ENCODE data around the gene PLK3. TPM values are rescaled to one million over a fixed set of nuclear protein-coding genes. Genes with fewer than 3 reads are reported as not detected.
A peak's percentile ranks its signal among the peaks of the same experiment; 100 is the strongest.

The PLK3 gene
- total and polyA plus RNA-seq, 9 of the 15 experiments (the other 6 are each of a cell fraction or from before 2014, with no cell fraction given) = 0.52 to 22.7 (median 11.0) TPM

- no peak for TF ChIP-seq ETV1 (tag; conservative IDR thresholded peaks at IDR 0.05; ENCODE audit: low read depth)
- no peak for TF ChIP-seq ZSCAN29 (IDR thresholded peaks at IDR 0.05)
- no peak for TF ChIP-seq SLC30A9 (CRISPR knock-in tag; IDR thresholded peaks at IDR 0.05)
- TF ChIP-seq, protein P1, sequence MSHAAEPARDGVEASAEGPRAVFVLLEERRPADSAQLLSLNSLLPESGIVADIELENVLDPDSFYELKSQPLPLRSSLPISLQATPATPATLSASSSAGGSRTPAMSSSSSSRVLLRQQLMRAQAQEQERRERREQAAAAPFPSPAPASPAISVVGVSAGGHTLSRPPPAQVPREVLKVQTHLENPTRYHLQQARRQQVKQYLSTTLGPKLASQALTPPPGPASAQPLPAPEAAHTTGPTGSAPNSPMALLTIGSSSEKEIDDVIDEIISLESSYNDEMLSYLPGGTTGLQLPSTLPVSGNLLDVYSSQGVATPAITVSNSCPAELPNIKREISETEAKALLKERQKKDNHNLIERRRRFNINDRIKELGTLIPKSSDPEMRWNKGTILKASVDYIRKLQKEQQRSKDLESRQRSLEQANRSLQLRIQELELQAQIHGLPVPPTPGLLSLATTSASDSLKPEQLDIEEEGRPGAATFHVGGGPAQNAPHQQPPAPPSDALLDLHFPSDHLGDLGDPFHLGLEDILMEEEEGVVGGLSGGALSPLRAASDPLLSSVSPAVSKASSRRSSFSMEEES (CRISPR knock-in tag; IDR thresholded peaks at IDR 0.05) = no peak
- TF ChIP-seq PURB (CRISPR knock-in tag; IDR thresholded peaks at IDR 0.05; ENCODE audit: low read depth) = 0 out of 2 replicates have a peak, but pooled peaks have one; percentile 22
- peak; percentile 84; the same call in 1 of the 2 replicates for TF ChIP-seq SREBF2 (CRISPR knock-in tag; IDR thresholded peaks at IDR 0.05)
- TF ChIP-seq FOXM1 (IDR thresholded peaks at IDR 0.05; ENCODE audit: low read depth) = no peak
- TF ChIP-seq FOXM1 (CRISPR knock-in tag; IDR thresholded peaks at IDR 0.05; ENCODE audit: low read depth) = peak; percentile 0
- TF ChIP-seq RBM14 (IDR thresholded peaks at IDR 0.05; ENCODE audit: borderline replicate concordance, insufficient read depth, low read depth, low read length) = 0 out of 2 replicates have a peak, but pooled peaks have one; percentile 94
- no peak for TF ChIP-seq EP400 (IDR thresholded peaks at IDR 0.05)
Observed at GRCh38 chr1:44775930-44776729, 24.0 kb upstream of the PLK3 start (continued).
